Trophoblast cell (in vitro differentiated cells and primary cell): ENCODE results near the gene BPHL.
A peak's percentile ranks its signal among the peaks of the same experiment; 100 is the strongest.

Experiments
- DNase-seq, 2 donors: peaks; one replicate each; pipeline ENCODE4 v3.0.0-alpha.2; 2016
- H2AFZ ChIP-seq: 2 replicates; pipeline ENCODE4 v1.6.1; 2013; ENCODE audit warnings: low read length, moderate library complexity, mild to moderate bottlenecking; ENCODE audit not compliant: insufficient read depth, poor library complexity
- H2AK5ac ChIP-seq: 2 replicates; pipeline ENCODE4 v1.6.1; 2013; ENCODE audit warnings: mild to moderate bottlenecking, low read length
- H2BK120ac ChIP-seq: 2 replicates; pipeline ENCODE4 v1.6.1; 2013; ENCODE audit warnings: low read length, mild to moderate bottlenecking, moderate library complexity; ENCODE audit not compliant: insufficient read depth, poor library complexity
- H2BK12ac ChIP-seq: 2 replicates; pipeline ENCODE4 v1.6.1; 2013; ENCODE audit warnings: mild to moderate bottlenecking, low read length, moderate library complexity
- H2BK5ac ChIP-seq: 2 replicates; pipeline ENCODE4 v1.6.1; 2013; ENCODE audit warnings: low read length, low read depth, moderate library complexity, mild to moderate bottlenecking; ENCODE audit not compliant: poor library complexity
- H3K14ac ChIP-seq: 2 replicates; pipeline ENCODE4 v1.6.1; 2013; ENCODE audit warnings: mild to moderate bottlenecking, low read length
- H3K18ac ChIP-seq: 2 replicates; pipeline ENCODE4 v1.6.1; 2013; ENCODE audit warnings: mild to moderate bottlenecking, low read length
- H3K23ac ChIP-seq: 2 replicates; pipeline ENCODE4 v1.6.1; 2013; ENCODE audit warnings: low read length
- H3K27ac ChIP-seq: 2 replicates; pipeline ENCODE4 v1.5.1; 2013; ENCODE audit warnings: low read depth, mild to moderate bottlenecking, inconsistent platforms, low read length, moderate library complexity
- H3K27me3 ChIP-seq: 2 replicates; pipeline ENCODE4 v1.6.1; 2013; ENCODE audit warnings: inconsistent platforms, mild to moderate bottlenecking, low read length, moderate library complexity; ENCODE audit not compliant: insufficient read depth
- H3K36me3 ChIP-seq, 2 experiments: 1 replicate in 1 of 2; 2 replicates in 1 of 2; pipeline ENCODE4 v1.6.1; 2013; ENCODE audit warnings: low read length in 2 of 2, mild to moderate bottlenecking in 2 of 2, moderate library complexity in 1 of 2; ENCODE audit not compliant: insufficient read depth in 2 of 2, control insufficient read depth in 1 of 2
- H3K4ac ChIP-seq: 2 replicates; pipeline ENCODE4 v1.6.1; 2013; ENCODE audit warnings: low read depth, mild to moderate bottlenecking, low read length, moderate library complexity
- H3K4me1 ChIP-seq, 2 experiments: 1 replicate in 1 of 2; 2 replicates in 1 of 2; pipeline ENCODE4 v1.6.1; 2013; ENCODE audit warnings: low read length in 2 of 2, mild to moderate bottlenecking in 2 of 2, moderate library complexity in 1 of 2; ENCODE audit not compliant: insufficient read depth in 2 of 2, control insufficient read depth in 1 of 2
- H3K4me2 ChIP-seq: 2 replicates; pipeline ENCODE4 v1.6.1; 2013; ENCODE audit warnings: inconsistent platforms, mild to moderate bottlenecking, low read length, moderate library complexity
- H3K4me3 ChIP-seq: 2 replicates; pipeline ENCODE4 v1.5.1; 2013; ENCODE audit warnings: mild to moderate bottlenecking, low read depth, low read length, inconsistent platforms
- H3K79me1 ChIP-seq: one replicate; pipeline ENCODE4 v1.6.1; 2013; ENCODE audit warnings: low read length
- H3K79me2 ChIP-seq: 2 replicates; pipeline ENCODE4 v1.6.1; 2013; ENCODE audit warnings: low read length, mild to moderate bottlenecking; ENCODE audit not compliant: control insufficient read depth, insufficient read depth, poor library complexity
- H3K9ac ChIP-seq: 2 replicates; pipeline ENCODE4 v1.6.1; 2013; ENCODE audit warnings: mild to moderate bottlenecking, low read length
- H3K9me3 ChIP-seq: 2 replicates; pipeline ENCODE4 v1.6.1; 2013; ENCODE audit warnings: low read depth, mild to moderate bottlenecking, control low read depth, inconsistent platforms, low read length; ENCODE audit not compliant: insufficient read depth
- H4K12ac ChIP-seq: 2 replicates; pipeline ENCODE4 v1.6.1; 2013; ENCODE audit warnings: low read depth, mild to moderate bottlenecking, low read length, moderate library complexity
- H4K8ac ChIP-seq: 2 replicates; pipeline ENCODE4 v1.6.1; 2013; ENCODE audit warnings: low read depth, mild to moderate bottlenecking, low read length, moderate library complexity
- H4K91ac ChIP-seq: one replicate; pipeline ENCODE4 v1.6.1; 2013; ENCODE audit warnings: low read depth, mild to moderate bottlenecking, low read length, moderate library complexity
- WGBS: extraction: QIAGEN DNeasy Blood & Tissue Kit; methylation state at CpG from one replicate; pipeline ENCODE4 v1.1.7; 2013; ENCODE audit warnings: missing lambda C conversion rate; ENCODE audit not compliant: insufficient read length, insufficient coverage; ENCODE audit errors: extremely low coverage; 5-methylcytosine and 5-hydroxymethylcytosine counted together

The BPHL gene

DNA sequence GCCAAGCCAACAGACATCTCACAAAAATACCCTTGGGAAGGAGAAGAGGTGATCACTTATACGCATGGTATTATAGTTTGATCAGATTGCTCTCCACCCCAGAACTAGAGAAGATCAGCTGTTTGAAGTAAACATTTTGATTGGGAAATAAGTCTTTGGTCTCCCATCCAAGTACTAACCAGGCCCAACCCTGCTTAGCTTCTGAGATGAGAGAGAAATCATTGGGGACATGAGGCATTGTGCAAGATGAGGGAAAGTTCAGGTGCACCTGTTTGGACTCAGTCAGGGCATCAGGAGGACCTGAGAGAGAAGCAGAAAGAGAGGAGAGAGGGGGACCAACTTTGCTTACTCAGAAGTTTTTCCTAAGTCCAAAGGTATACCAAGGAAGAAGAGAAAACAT, 38.8 kb upstream of the BPHL start:
- WGBS: no CpG with 5 or more reads among the region's 1 CpG
- Histone ChIP-seq H2BK5ac (no peak overlapping the region), H3K27me3 (no peaks in the 10 kb centered on the region)

DNA sequence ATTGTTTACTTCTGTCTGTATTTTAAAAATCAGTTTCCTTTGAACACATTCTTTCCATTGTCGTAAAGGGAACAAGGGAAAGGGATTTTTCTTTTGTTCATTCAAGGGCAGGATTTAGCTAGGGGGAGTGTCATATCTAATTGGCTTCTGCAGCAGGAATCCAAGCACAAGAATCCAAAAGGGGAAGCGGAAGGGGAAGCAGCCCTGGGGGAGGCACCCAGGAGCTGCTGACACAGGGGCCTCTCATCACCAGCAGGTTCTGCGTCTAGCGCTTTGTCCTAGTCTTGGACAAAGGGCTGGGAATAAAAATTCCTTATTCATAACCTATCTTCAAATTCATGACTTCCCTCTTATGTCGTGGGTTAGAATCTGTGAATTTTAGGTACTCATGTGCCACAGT, 36.6 kb upstream of the BPHL start:
- no peak overlapping the region for H3K18ac ChIP-seq
- no peak overlapping the region for H3K9ac ChIP-seq
- peaks cover 2% of the 10 kb centered on the region for H3K9me3 ChIP-seq
- no peak overlapping the region for H4K91ac ChIP-seq
- H4K12ac ChIP-seq: no peak overlapping the region
- H3K27me3 ChIP-seq: no peaks in the 10 kb centered on the region
- H2BK120ac ChIP-seq: no peak overlapping the region
- H3K79me2 ChIP-seq: no peaks in the 10 kb centered on the region
- WGBS: no CpG with 5 or more reads among the region's 5 CpGs
- H3K4me2 ChIP-seq: no peak overlapping the region
- no peak overlapping the region for H4K8ac ChIP-seq
- H3K23ac ChIP-seq: no peak overlapping the region
- H3K4ac ChIP-seq: no peak overlapping the region
- no peak overlapping the region for H3K14ac ChIP-seq
- H3K4me1 ChIP-seq: no peaks in the 10 kb centered on the region
- H2AK5ac ChIP-seq: no peak overlapping the region
- H2BK12ac ChIP-seq: no peak overlapping the region
- no peak overlapping the region for H3K4me3 ChIP-seq
- H3K36me3 ChIP-seq: peaks cover 17 to 56% of the 10 kb centered on the region in 2 experiments
- DNase-seq: peak in 1 of 2 donors; percentile 17
- no peak overlapping the region for H3K27ac ChIP-seq
- H3K79me1 ChIP-seq: no peaks in the 10 kb centered on the region
- H2AFZ ChIP-seq: no peak overlapping the region
- no peak overlapping the region for H2BK5ac ChIP-seq

More for the DNA sequence above, 38.8 kb upstream of the BPHL start:
- no peak overlapping the region for H2BK120ac ChIP-seq
- H3K14ac ChIP-seq: no peak overlapping the region
- no peak overlapping the region for H3K4me2 ChIP-seq
- no peaks in the 10 kb centered on the region for H3K79me1 ChIP-seq
- no peak overlapping the region for H3K27ac ChIP-seq
- H3K36me3 ChIP-seq: peaks cover 17 to 51% of the 10 kb centered on the region in 2 experiments
- H3K9me3 ChIP-seq: peaks cover 2% of the 10 kb centered on the region
- H2BK12ac ChIP-seq: no peak overlapping the region
- H2AFZ ChIP-seq: no peak overlapping the region
- H2AK5ac ChIP-seq: no peak overlapping the region
- H3K18ac ChIP-seq: no peak overlapping the region
- H4K91ac ChIP-seq: no peak overlapping the region
- no peaks in the 10 kb centered on the region for H3K79me2 ChIP-seq
- H3K23ac ChIP-seq: no peak overlapping the region
- no peak overlapping the region for H4K12ac ChIP-seq
- no peak overlapping the region for H3K4me3 ChIP-seq
- DNase-seq: no peak
- no peak overlapping the region for H3K9ac ChIP-seq
- no peak overlapping the region for H3K4ac ChIP-seq
- peaks cover 0 to 2% of the 10 kb centered on the region in 2 experiments for H3K4me1 ChIP-seq
- H4K8ac ChIP-seq: no peak overlapping the region

DNA sequence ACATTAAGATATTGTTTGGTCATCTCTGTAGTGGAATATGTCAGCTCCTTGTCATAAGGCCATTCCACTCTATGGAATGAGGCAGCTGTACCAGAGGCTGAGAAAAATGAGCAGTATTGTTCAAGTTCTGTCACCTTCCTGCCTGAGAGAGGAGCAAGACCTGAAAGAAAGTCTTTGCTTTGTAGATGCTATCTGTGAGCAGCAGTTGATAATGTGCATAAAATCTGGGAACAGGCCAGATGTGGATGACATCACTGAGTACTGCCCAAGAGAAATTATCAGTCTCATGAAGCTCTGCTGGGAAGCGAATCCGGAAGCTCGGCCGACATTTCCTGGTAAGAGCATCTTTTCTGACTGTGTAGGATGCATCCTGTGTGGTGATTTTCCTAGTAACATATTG, 33.4 kb upstream of the BPHL start:
- Histone ChIP-seq H3K4me2 (no peak overlapping the region), H2AFZ (no peak overlapping the region)
- WGBS: no CpG with 5 or more reads among the region's 4 CpGs

DNA sequence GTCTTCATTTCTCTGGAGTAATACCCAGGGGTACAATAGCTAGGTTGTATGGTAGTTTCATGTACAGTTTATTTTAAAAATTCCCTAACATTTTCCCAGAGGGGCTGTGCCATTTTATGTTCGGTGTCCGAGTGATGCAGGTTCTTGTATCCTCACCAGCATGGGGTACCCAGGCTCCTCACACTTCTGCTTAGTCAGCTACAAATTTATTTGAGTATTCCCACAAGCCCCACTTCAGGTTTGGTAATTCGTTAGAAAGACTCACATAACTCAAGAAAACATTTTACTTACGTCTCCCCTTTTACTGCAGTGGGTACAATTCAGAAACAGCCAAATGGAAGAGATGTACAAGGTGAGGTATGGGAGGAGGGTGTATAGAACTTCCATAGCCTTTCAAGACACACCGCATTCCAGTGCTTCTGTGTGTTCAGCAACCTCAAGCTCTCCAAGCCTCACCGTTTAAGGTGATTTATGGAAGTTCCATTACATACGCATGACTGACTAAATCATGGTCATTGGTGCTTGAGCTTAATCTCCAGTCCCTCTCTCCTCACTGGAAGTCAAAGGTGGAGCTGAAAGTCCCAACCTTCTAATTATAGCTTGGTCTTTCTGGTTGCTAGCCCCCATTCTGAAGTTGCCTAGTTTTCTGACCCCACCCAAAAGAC, 32.1 kb upstream of the BPHL start:
- peaks cover 12% of the 10 kb centered on the region for H3K9me3 ChIP-seq
- H3K4me3 ChIP-seq: no peak overlapping the region
- no peak overlapping the region for H2BK5ac ChIP-seq
- no CpG with 5 or more reads among the region's 7 CpGs for WGBS
- no peak overlapping the region for H2BK12ac ChIP-seq
- H3K36me3 ChIP-seq: peaks cover 22 to 52% of the 10 kb centered on the region in 2 experiments
- H2BK120ac ChIP-seq: no peak overlapping the region
- no peak overlapping the region for H4K91ac ChIP-seq
- no peak overlapping the region for H3K4me2 ChIP-seq
- no peaks in the 10 kb centered on the region for H3K79me1 ChIP-seq
- no peak overlapping the region for H3K18ac ChIP-seq
- no peak overlapping the region for H2AK5ac ChIP-seq
- H3K27ac ChIP-seq: no peak overlapping the region
- DNase-seq: no peak
- H4K12ac ChIP-seq: no peak overlapping the region
- no peaks in the 10 kb centered on the region for H3K79me2 ChIP-seq
- H4K8ac ChIP-seq: no peak overlapping the region
- no peak overlapping the region for H3K4ac ChIP-seq
- H3K14ac ChIP-seq: no peak overlapping the region
- no peaks in the 10 kb centered on the region for H3K4me1 ChIP-seq
- no peak overlapping the region for H3K9ac ChIP-seq
- no peak overlapping the region for H3K23ac ChIP-seq
- no peak overlapping the region for H2AFZ ChIP-seq
- no peaks in the 10 kb centered on the region for H3K27me3 ChIP-seq

More for the DNA sequence above, 33.4 kb upstream of the BPHL start:
- H3K4me1 ChIP-seq: no peaks in the 10 kb centered on the region
- no peak overlapping the region for H3K9ac ChIP-seq
- H2AK5ac ChIP-seq: no peak overlapping the region
- peaks cover 17 to 53% of the 10 kb centered on the region in 2 experiments for H3K36me3 ChIP-seq
- H3K23ac ChIP-seq: no peak overlapping the region
- H3K9me3 ChIP-seq: peaks cover 9% of the 10 kb centered on the region
- H3K79me2 ChIP-seq: no peaks in the 10 kb centered on the region
- no peak overlapping the region for H2BK120ac ChIP-seq
- DNase-seq: no peak
- no peaks in the 10 kb centered on the region for H3K27me3 ChIP-seq
- H3K4ac ChIP-seq: no peak overlapping the region
- no peak overlapping the region for H4K12ac ChIP-seq
- no peak overlapping the region for H2BK12ac ChIP-seq
- H3K79me1 ChIP-seq: no peaks in the 10 kb centered on the region
- no peak overlapping the region for H3K18ac ChIP-seq
- H2BK5ac ChIP-seq: no peak overlapping the region
- H4K91ac ChIP-seq: no peak overlapping the region
- H4K8ac ChIP-seq: no peak overlapping the region
- H3K27ac ChIP-seq: no peak overlapping the region
- H3K14ac ChIP-seq: no peak overlapping the region
- no peak overlapping the region for H3K4me3 ChIP-seq
